Measurements from ENCODE around the gene ZC3H15.
"Not testable (repeated sequence)": the region's sequence is repeated elsewhere in the genome, so short reads cannot be mapped to it uniquely, and the experiment has no call there.

The ZC3H15 gene

DNA sequence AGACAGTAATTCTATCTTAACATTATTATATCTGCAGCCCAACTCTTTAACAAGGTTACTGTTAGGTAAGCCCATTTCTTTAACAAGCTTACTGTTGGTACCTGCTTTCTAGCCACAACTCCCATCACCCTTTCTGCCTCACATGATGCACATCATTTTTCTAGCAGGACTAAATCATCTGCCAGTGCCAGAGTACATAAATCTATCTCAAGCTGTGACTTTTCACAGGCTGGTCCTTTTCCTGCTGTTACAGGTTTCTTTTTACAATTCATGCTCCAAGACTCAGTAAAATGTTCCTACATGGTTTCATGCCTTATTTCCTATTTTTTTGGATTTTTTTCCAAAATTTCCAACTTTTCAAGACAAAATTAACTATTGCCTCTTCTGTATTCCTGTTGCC, 30.4 kb upstream of the ZC3H15 start:
- no peak for TF ChIP-seq CTCF (IDR thresholded peaks at IDR 0.05; ENCODE audit: control insufficient read depth, extremely low read depth, insufficient read depth)
- DNase-seq (ENCODE audit: low read depth): no peak
- H3K4me3 ChIP-seq (ENCODE audit: low read depth, low read length): no peak overlapping the region

DNA sequence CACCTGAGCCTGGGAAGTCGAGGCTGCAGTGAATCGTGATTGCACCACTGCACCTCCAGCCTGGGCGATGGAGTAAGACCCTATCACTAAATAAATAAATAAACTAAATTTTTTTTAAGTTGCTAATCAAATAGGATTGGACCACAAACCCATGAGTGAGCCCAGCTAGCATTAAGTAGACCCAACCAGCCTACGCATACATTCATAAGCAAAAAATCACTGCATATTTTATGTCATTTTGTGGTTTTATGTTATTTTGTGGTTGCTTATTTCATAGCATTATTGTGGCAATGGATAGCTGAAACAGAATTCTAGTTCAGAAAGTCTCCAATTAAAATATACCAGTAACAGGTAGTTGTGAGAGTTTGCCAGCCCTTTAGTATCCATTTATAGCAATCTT, 29.1 kb upstream of the ZC3H15 start:
- H3K4me3 ChIP-seq (ENCODE audit: low read depth, low read length): no peak overlapping the region
- no peak for DNase-seq (ENCODE audit: low read depth)
- no peak for TF ChIP-seq CTCF (IDR thresholded peaks at IDR 0.05; ENCODE audit: control insufficient read depth, extremely low read depth, insufficient read depth)

GRCh38 chr2:186457908-186458307, 28.2 kb upstream of the ZC3H15 start:
- no peak for DNase-seq (ENCODE audit: low read depth)
- TF ChIP-seq CTCF (IDR thresholded peaks at IDR 0.05; ENCODE audit: control insufficient read depth, extremely low read depth, insufficient read depth): no peak
- H3K4me3 ChIP-seq (ENCODE audit: low read depth, low read length): no peak overlapping the region

- no peak overlapping the region for H3K4me3 ChIP-seq (ENCODE audit: low read depth, low read length)
- DNase-seq (ENCODE audit: low read depth): peak; percentile 21
- TF ChIP-seq CTCF (IDR thresholded peaks at IDR 0.05; ENCODE audit: control insufficient read depth, extremely low read depth, insufficient read depth): peak; percentile 57
Measured at GRCh38 chr2:186459009-186459408, 27.1 kb upstream of the ZC3H15 start.

DNA sequence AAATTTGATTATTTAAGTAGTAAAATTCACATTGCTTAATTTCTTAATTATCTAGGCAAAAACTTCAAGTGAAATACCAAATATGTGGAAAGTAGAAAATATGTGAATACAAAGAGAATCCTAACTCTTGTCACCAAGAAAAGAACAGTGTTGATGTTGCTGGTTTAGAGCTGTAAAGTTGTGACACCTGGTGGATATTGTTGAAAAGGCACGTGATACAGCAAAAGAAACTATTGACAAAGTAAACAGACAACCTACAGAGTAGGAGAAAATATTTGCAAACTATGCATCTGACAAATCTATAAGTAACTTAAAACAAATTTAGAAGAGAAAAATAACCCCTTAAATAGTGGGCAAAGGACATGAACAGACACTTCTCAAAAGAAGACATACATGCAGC, 25.6 kb upstream of the ZC3H15 start:
- H3K4me3 ChIP-seq (ENCODE audit: low read depth, low read length): no peak overlapping the region
- DNase-seq (ENCODE audit: low read depth): no peak
- peak; percentile 49 for TF ChIP-seq CTCF (IDR thresholded peaks at IDR 0.05; ENCODE audit: control insufficient read depth, extremely low read depth, insufficient read depth)

GRCh38 chr2:186466743-186467142, 19.3 kb upstream of the ZC3H15 start:
- TF ChIP-seq CTCF (IDR thresholded peaks at IDR 0.05; ENCODE audit: control insufficient read depth, extremely low read depth, insufficient read depth): no peak
- H3K4me3 ChIP-seq (ENCODE audit: low read depth, low read length): no peak overlapping the region

DNA sequence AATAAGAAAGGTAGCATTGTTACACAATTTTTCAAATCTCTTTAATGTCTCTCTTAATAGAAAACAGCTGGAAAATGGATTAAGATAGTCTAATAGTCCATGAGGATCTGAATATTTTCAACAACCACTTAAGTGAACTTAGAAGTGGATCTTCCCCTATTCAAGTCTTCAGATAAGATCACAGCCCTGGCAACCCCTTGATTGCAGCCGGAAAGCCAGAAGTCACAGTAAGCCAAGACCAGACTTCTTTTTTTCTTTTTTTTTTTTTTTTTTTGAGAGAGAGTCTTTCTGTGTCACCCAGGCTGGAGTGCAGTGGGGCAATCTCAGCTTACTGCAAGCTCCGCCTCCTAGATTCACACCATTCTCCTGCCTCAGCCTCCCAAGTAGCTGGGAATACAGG, 18.6 kb upstream of the ZC3H15 start:
- no peak for TF ChIP-seq CTCF (IDR thresholded peaks at IDR 0.05; ENCODE audit: control insufficient read depth, extremely low read depth, insufficient read depth)
- no peak for DNase-seq (ENCODE audit: low read depth)
- H3K4me3 ChIP-seq (ENCODE audit: low read depth, low read length): no peak overlapping the region

More at GRCh38 chr2:186466743-186467142, 19.3 kb upstream of the ZC3H15 start:
- DNase-seq (ENCODE audit: low read depth): no peak

DNA sequence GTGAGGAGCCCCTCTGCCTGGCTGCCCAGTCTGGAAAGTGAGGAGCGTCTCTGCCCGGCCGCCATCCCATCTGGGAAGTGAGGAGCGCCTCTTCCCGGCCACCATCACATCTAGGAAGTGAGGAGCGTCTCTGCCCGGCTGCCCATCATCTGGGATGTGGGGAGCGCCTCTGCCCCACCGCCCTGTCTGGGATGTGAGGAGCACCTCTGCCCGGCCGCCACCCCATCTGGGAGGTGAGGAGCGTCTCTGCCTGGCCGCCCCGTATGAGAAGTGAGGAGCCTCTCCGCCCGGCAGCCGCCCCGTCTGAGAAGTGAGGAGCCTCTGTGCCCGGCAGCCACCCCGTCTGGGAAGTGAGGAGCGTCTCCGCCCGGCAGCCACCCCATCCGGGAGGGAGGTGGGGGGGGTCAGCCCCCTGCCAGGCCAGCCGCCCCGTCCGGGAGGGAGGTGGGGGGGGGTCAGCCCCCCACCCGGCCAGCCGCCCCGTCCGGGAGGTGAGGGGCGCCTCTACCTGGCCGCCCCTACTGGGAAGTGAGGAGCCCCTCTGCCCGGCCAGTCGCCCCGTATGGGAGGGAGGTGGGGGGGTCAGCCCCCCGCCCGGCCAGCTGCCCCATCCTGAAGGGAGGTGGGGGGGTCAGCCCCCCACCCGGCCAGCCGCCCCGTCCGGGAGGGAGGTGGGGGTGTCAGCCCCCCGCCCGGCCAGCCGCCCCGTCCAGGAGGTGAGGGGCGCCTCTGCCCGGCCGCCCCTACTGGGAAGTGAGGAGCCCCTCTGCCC, 13.2 kb upstream of the ZC3H15 start:
- not testable (repeated sequence) for DNase-seq (ENCODE audit: low read depth); H3K4me3 ChIP-seq (ENCODE audit: low read depth, low read length)

- H3K4me3 ChIP-seq (ENCODE audit: low read depth, low read length); DNase-seq (ENCODE audit: low read depth): not testable (repeated sequence)
Measured at GRCh38 chr2:186474239-186474638, 11.8 kb upstream of the ZC3H15 start.
